ENCODE results near the gene ADARB2.
"Not testable (repeated sequence)": the region's sequence is repeated elsewhere in the genome, so short reads cannot be mapped to it uniquely, and the experiment has no call there.

Gene ADARB2

DNA sequence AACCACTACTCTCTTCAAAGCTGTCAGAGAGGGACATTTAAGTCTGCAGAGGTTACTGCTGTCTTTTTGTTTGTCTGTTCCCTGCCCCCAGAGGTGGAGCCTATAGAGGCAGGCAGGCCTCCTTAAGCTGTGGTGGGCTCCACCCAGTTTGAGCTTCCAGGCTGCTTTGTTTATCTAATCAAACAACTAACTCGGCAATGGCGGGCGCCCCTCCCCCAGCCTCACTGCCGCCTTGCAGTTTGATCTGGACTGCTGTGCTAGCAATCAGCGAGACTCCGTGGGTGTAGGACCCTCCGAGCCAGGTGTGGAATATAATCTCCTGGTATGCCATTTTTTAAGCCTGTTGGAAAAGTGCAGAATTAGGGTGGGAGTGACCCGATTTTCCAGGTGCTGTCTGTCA lies 510.4 kb downstream of the ADARB2 start:
- not testable (repeated sequence) for H2BK120ac ChIP-seq (ENCODE audit: low read depth, low read length); H3K9me3 ChIP-seq (replicated peaks in 1 of 2; ENCODE audit: control insufficient read depth in 2 of 2, insufficient read depth in 1 of 2, low read depth in 1 of 2, low read length in 2 of 2); H3K14ac ChIP-seq (ENCODE audit: low read length); H3K9ac ChIP-seq (ENCODE audit: low read depth, low read length, poor library complexity); H3K23ac ChIP-seq (ENCODE audit: low read depth, low read length, poor library complexity); H3K4me1 ChIP-seq (ENCODE audit: control insufficient read depth in 2 of 2, insufficient read depth in 1 of 2, low read depth in 1 of 2, low read length in 2 of 2); H4K91ac ChIP-seq (ENCODE audit: low read depth, low read length, poor library complexity); H3K27me3 ChIP-seq (ENCODE audit: control insufficient read depth in 3 of 3, insufficient read depth in 3 of 3, low read depth in 1 of 3, low read length in 3 of 3); H2AK5ac ChIP-seq (ENCODE audit: low read depth, low read length); H3K79me1 ChIP-seq (ENCODE audit: low read depth, low read length); H3K4me2 ChIP-seq (ENCODE audit: insufficient read depth, low read length, poor library complexity, severe bottlenecking); H3K36me3 ChIP-seq (replicated peaks in 1 of 2; ENCODE audit: control insufficient read depth in 2 of 2, insufficient read depth in 2 of 2, low read length in 2 of 2); H2BK12ac ChIP-seq (ENCODE audit: low read length); H4K8ac ChIP-seq (ENCODE audit: low read depth, low read length); H3K18ac ChIP-seq (ENCODE audit: low read length); H2BK5ac ChIP-seq (ENCODE audit: low read length); H3K4ac ChIP-seq (ENCODE audit: low read length); DNase-seq (ENCODE audit: low spot score); H2BK15ac ChIP-seq (ENCODE audit: low read length); H3K27ac ChIP-seq (replicated peaks; ENCODE audit: low read length); H3K4me3 ChIP-seq (ENCODE audit: low read length in 2 of 2)
- H2AFZ ChIP-seq (ENCODE audit: low read length): peak overlapping the region; percentile 40
- WGBS, 2 donors (ENCODE audit: extremely low coverage in 2 of 2, insufficient read length in 2 of 2, insufficient replicate concordance in 1 of 2): no CpG with 5 or more reads among the region's 8 CpGs

DNA sequence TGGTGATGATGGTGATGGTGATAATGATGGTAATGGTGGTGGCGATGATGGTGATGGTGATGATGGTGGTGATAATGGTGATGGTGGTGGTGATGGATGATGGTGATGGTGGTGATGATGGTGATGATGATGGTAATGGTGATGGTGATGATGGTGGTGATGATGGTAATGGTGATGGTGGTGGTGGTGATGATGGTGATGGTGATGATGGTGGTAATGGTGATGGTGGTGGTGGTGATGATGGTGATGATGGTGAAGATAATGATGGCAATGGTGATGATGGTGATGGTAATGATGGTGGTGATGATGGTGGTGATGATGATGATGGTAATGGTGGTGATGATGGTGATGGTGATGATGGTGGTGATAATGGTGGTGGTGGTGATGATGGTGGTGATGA lies 517.5 kb downstream of the ADARB2 start:
- H2BK5ac ChIP-seq (ENCODE audit: low read length); H4K91ac ChIP-seq (ENCODE audit: low read depth, low read length, poor library complexity); H3K4ac ChIP-seq (ENCODE audit: low read length); H2BK15ac ChIP-seq (ENCODE audit: low read length); H3K36me3 ChIP-seq (replicated peaks in 1 of 2; ENCODE audit: control insufficient read depth in 2 of 2, insufficient read depth in 2 of 2, low read length in 2 of 2); H3K18ac ChIP-seq (ENCODE audit: low read length); H2BK120ac ChIP-seq (ENCODE audit: low read depth, low read length); H2AFZ ChIP-seq (ENCODE audit: low read length); H3K14ac ChIP-seq (ENCODE audit: low read length); H4K8ac ChIP-seq (ENCODE audit: low read depth, low read length); H3K27ac ChIP-seq (replicated peaks; ENCODE audit: low read length); H3K23ac ChIP-seq (ENCODE audit: low read depth, low read length, poor library complexity); H2BK12ac ChIP-seq (ENCODE audit: low read length); H2AK5ac ChIP-seq (ENCODE audit: low read depth, low read length); H3K27me3 ChIP-seq (ENCODE audit: control insufficient read depth in 3 of 3, insufficient read depth in 3 of 3, low read depth in 1 of 3, low read length in 3 of 3); DNase-seq (ENCODE audit: low spot score); H3K4me1 ChIP-seq (ENCODE audit: control insufficient read depth in 2 of 2, insufficient read depth in 1 of 2, low read depth in 1 of 2, low read length in 2 of 2); H3K9ac ChIP-seq (ENCODE audit: low read depth, low read length, poor library complexity); H3K9me3 ChIP-seq (replicated peaks in 1 of 2; ENCODE audit: control insufficient read depth in 2 of 2, insufficient read depth in 1 of 2, low read depth in 1 of 2, low read length in 2 of 2); H3K79me1 ChIP-seq (ENCODE audit: low read depth, low read length); H3K4me2 ChIP-seq (ENCODE audit: insufficient read depth, low read length, poor library complexity, severe bottlenecking): not testable (repeated sequence)
- no CpG with 5 or more reads among the region's 1 CpG for WGBS, 2 donors (ENCODE audit: extremely low coverage in 2 of 2, insufficient read length in 2 of 2, insufficient replicate concordance in 1 of 2)
- peak overlapping the region in 1 of 2 donors; percentile 38 for H3K4me3 ChIP-seq (ENCODE audit: low read length in 2 of 2)

DNA sequence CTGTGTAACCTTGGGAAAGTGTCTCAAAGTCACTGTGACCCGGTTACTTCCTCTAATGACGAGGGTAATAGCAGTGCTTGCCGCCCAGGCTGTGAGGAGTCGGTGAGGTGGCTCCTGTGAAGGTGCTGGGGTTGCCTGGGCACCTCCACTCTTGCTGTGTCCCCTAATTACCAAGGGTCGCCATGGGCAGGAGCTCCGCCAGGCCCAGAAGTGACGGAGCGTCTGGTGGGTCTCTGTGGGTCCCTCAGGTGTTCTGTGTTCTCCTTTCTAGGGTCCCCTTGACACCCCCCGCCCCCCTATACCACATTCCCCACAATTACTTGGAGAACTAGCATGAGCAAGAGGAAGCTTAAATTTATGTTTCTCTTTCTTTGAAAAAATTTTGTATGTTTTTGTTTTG lies 519.7 kb downstream of the ADARB2 start:
- Histone ChIP-seq H3K4me1 (ENCODE audit: control insufficient read depth in 2 of 2, insufficient read depth in 1 of 2, low read depth in 1 of 2, low read length in 2 of 2) (no peaks in the 10 kb centered on the region), H3K4me3 (ENCODE audit: low read length in 2 of 2) (no peak overlapping the region), H3K18ac (ENCODE audit: low read length) (no peak overlapping the region), H2BK12ac (ENCODE audit: low read length) (no peak overlapping the region), H2BK120ac (ENCODE audit: low read depth, low read length) (no peak overlapping the region), H3K9me3 (replicated peaks in 1 of 2; ENCODE audit: control insufficient read depth in 2 of 2, insufficient read depth in 1 of 2, low read depth in 1 of 2, low read length in 2 of 2) (peaks cover 0 to 2% of the 10 kb centered on the region in 2 donors), H2AFZ (ENCODE audit: low read length) (no peak overlapping the region), H3K14ac (ENCODE audit: low read length) (no peak overlapping the region), H3K4ac (ENCODE audit: low read length) (no peak overlapping the region), H3K27ac (replicated peaks; ENCODE audit: low read length) (no peak overlapping the region), H2AK5ac (ENCODE audit: low read depth, low read length) (no peak overlapping the region), H2BK15ac (ENCODE audit: low read length) (no peak overlapping the region), H3K27me3 (ENCODE audit: control insufficient read depth in 3 of 3, insufficient read depth in 3 of 3, low read depth in 1 of 3, low read length in 3 of 3) (no peaks in the 10 kb centered on the region), H2BK5ac (ENCODE audit: low read length) (no peak overlapping the region), H3K36me3 (replicated peaks in 1 of 2; ENCODE audit: control insufficient read depth in 2 of 2, insufficient read depth in 2 of 2, low read length in 2 of 2) (no peaks in the 10 kb centered on the region), H3K4me2 (ENCODE audit: insufficient read depth, low read length, poor library complexity, severe bottlenecking) (no peak overlapping the region), H3K23ac (ENCODE audit: low read depth, low read length, poor library complexity) (no peak overlapping the region), H3K9ac (ENCODE audit: low read depth, low read length, poor library complexity) (no peak overlapping the region), H3K79me1 (ENCODE audit: low read depth, low read length) (no peaks in the 10 kb centered on the region), H4K8ac (ENCODE audit: low read depth, low read length) (no peak overlapping the region), H4K91ac (ENCODE audit: low read depth, low read length, poor library complexity) (no peak overlapping the region)
- no peak for DNase-seq (ENCODE audit: low spot score)
- WGBS, 2 donors (ENCODE audit: extremely low coverage in 2 of 2, insufficient read length in 2 of 2, insufficient replicate concordance in 1 of 2): no CpG with 5 or more reads among the region's 9 CpGs

DNA sequence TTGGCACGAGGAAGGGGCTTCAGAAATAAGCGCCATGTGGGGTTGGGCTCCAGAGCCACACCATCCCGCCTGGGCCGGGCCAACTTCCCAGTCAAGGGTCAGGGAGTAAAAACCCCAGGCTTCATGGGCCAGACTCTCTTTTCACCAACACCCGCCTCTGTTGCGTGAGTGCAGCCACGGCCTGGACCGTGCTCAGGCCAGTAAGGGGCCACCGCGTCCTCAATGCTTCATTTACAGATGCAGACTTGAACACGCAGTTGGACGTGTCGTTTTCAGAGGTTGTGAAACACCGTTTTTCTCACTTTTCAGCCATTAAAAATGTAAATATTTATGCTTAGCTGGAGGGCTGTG lies 520.1 kb downstream of the ADARB2 start:
- no peaks in the 10 kb centered on the region for H3K79me1 ChIP-seq (ENCODE audit: low read depth, low read length)
- no peak overlapping the region for H3K4me2 ChIP-seq (ENCODE audit: insufficient read depth, low read length, poor library complexity, severe bottlenecking)

More for the DNA sequence above, 520.1 kb downstream of the ADARB2 start:
- Histone ChIP-seq H3K4me1 (ENCODE audit: control insufficient read depth in 2 of 2, insufficient read depth in 1 of 2, low read depth in 1 of 2, low read length in 2 of 2) (no peaks in the 10 kb centered on the region), H3K23ac (ENCODE audit: low read depth, low read length, poor library complexity) (no peak overlapping the region), H3K18ac (ENCODE audit: low read length) (no peak overlapping the region), H3K9me3 (replicated peaks in 1 of 2; ENCODE audit: control insufficient read depth in 2 of 2, insufficient read depth in 1 of 2, low read depth in 1 of 2, low read length in 2 of 2) (peaks cover 0 to 2% of the 10 kb centered on the region in 2 donors), H4K91ac (ENCODE audit: low read depth, low read length, poor library complexity) (no peak overlapping the region), H3K27ac (replicated peaks; ENCODE audit: low read length) (no peak overlapping the region), H2BK12ac (ENCODE audit: low read length) (no peak overlapping the region), H3K36me3 (replicated peaks in 1 of 2; ENCODE audit: control insufficient read depth in 2 of 2, insufficient read depth in 2 of 2, low read length in 2 of 2) (no peaks in the 10 kb centered on the region), H3K4me3 (ENCODE audit: low read length in 2 of 2) (no peak overlapping the region), H2BK5ac (ENCODE audit: low read length) (no peak overlapping the region), H3K27me3 (ENCODE audit: control insufficient read depth in 3 of 3, insufficient read depth in 3 of 3, low read depth in 1 of 3, low read length in 3 of 3) (no peaks in the 10 kb centered on the region), H2AFZ (ENCODE audit: low read length) (no peak overlapping the region), H3K9ac (ENCODE audit: low read depth, low read length, poor library complexity) (no peak overlapping the region), H3K14ac (ENCODE audit: low read length) (no peak overlapping the region), H2AK5ac (ENCODE audit: low read depth, low read length) (no peak overlapping the region), H2BK15ac (ENCODE audit: low read length) (no peak overlapping the region), H2BK120ac (ENCODE audit: low read depth, low read length) (no peak overlapping the region), H4K8ac (ENCODE audit: low read depth, low read length) (no peak overlapping the region), H3K4ac (ENCODE audit: low read length) (no peak overlapping the region)
- WGBS, 2 donors (ENCODE audit: extremely low coverage in 2 of 2, insufficient read length in 2 of 2, insufficient replicate concordance in 1 of 2): no CpG with 5 or more reads among the region's 14 CpGs
- no peak for DNase-seq (ENCODE audit: low spot score)
